ENCODE results near the gene DNAJC11. TPM values are rescaled to one million over a fixed set of nuclear protein-coding genes. Genes with fewer than 3 reads are reported as not detected.
A peak's percentile ranks its signal among the peaks of the same experiment; 100 is the strongest.

The DNAJC11 gene
- polyA plus RNA-seq, 1 of the 3 experiments (the other 2 are of a cell fraction): 38.2 TPM

GRCh38 chr1:6723621-6724428 lies 22.2 kb upstream of the DNAJC11 start:
- no peaks in the 10 kb centered on the region for H3K36me3 ChIP-seq (replicated peaks in 1 of 2; ENCODE audit: control insufficient read depth in 1 of 2, insufficient read depth in 2 of 2, low read length in 1 of 2)
- POLR2A ChIA-PET: no interaction called here

More at GRCh38 chr1:6723621-6724428, 22.2 kb upstream of the DNAJC11 start:
- TF ChIP-seq SIN3A (IDR thresholded peaks at IDR 0.05; ENCODE audit: borderline replicate concordance, low read depth, low read length) (no peak), NRF1 (IDR thresholded peaks at IDR 0.05; ENCODE audit: low read depth, low read length) (no peak), IRF3 (IDR thresholded peaks at IDR 0.05; ENCODE audit: low read depth, low read length) (no peak), TEAD4 (IDR thresholded peaks at IDR 0.05; ENCODE audit: borderline replicate concordance, insufficient read depth) (no peak), ELF1 (IDR thresholded peaks at IDR 0.05) (no peak), USF2 (IDR thresholded peaks at IDR 0.05; ENCODE audit: borderline replicate concordance, low read depth, low read length) (no peak), GATA2 (CRISPR knock-in tag; IDR thresholded peaks at IDR 0.05) (no peak), NFIC (IDR thresholded peaks at IDR 0.05; ENCODE audit: borderline replicate concordance) (no peak), EP300 (IDR thresholded peaks at IDR 0.05; ENCODE audit: borderline replicate concordance in 1 of 2, low read depth in 1 of 2, low read length in 1 of 2) (no peak), EZH2phosphoT487 (IDR thresholded peaks at IDR 0.05; ENCODE audit: borderline replicate concordance, low read depth) (no peak), TAF1 (IDR thresholded peaks at IDR 0.05; ENCODE audit: borderline replicate concordance, low read depth, low read length) (no peak), GABPA (IDR thresholded peaks at IDR 0.05; ENCODE audit: low read depth) (no peak), RCOR1 (IDR thresholded peaks at IDR 0.05; ENCODE audit: low read length) (no peak), FOXJ3 (CRISPR knock-in tag; IDR thresholded peaks at IDR 0.05) (no peak), MAX (IDR thresholded peaks at IDR 0.05; ENCODE audit: low read depth) (no peak)
- TF ChIP-seq, protein P1, sequence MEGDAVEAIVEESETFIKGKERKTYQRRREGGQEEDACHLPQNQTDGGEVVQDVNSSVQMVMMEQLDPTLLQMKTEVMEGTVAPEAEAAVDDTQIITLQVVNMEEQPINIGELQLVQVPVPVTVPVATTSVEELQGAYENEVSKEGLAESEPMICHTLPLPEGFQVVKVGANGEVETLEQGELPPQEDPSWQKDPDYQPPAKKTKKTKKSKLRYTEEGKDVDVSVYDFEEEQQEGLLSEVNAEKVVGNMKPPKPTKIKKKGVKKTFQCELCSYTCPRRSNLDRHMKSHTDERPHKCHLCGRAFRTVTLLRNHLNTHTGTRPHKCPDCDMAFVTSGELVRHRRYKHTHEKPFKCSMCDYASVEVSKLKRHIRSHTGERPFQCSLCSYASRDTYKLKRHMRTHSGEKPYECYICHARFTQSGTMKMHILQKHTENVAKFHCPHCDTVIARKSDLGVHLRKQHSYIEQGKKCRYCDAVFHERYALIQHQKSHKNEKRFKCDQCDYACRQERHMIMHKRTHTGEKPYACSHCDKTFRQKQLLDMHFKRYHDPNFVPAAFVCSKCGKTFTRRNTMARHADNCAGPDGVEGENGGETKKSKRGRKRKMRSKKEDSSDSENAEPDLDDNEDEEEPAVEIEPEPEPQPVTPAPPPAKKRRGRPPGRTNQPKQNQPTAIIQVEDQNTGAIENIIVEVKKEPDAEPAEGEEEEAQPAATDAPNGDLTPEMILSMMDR (IDR thresholded peaks at IDR 0.05): no peak
- Histone ChIP-seq H4K20me1 (ENCODE audit: insufficient read depth) (no peaks in the 10 kb centered on the region), H3K27ac (ENCODE audit: low read depth in 2 of 2, low read length in 1 of 2) (peak overlapping the region in 1 of 2 experiments; percentile 73; a peak in 2 of 4 replicates), H3K4me2 (no peak overlapping the region), H3K4me3 (ENCODE audit: low read depth in 2 of 2, low read length in 1 of 2) (no peak overlapping the region), H2AFZ (ENCODE audit: low read depth) (peak overlapping the region; percentile 66; the same call in 1 of the 2 replicates), H3K9me3 (no peaks in the 10 kb centered on the region), H3K4me1 (ENCODE audit: control insufficient read depth in 1 of 2, insufficient read depth in 2 of 2, low read depth in 1 of 2, low read length in 1 of 2) (0 out of 4 replicates have a peak, but pooled peaks cover 0 to 2% of the 10 kb centered on the region in 2 experiments), H3K9me2 (no peaks in the 10 kb centered on the region), H3K9ac (no peak overlapping the region), H3K79me2 (ENCODE audit: insufficient read depth) (no peaks in the 10 kb centered on the region), H3K27me3 (ENCODE audit: insufficient read depth) (no peaks in the 10 kb centered on the region), H3F3A (replicated peaks; ENCODE audit: insufficient read depth) (no peaks in the 10 kb centered on the region)
- CTCF ChIA-PET: interaction anchor here (0.9 to 1.2 kb wide), 3 partner anchors 11 to 346 kb away, joined by 3 read pairs; partner anchors contain the start of gene DNAJC11
- 93% methylated on average over 17 of the region's 17 CpGs for WGBS (ENCODE audit: low lambda C conversion rate)
- DNase-seq: no peak

Measured in SK-N-SH (cell line).